HepG2 (cell line): ENCODE measurements around the gene TLCD1. TPM values are rescaled to one million over a fixed set of nuclear protein-coding genes. Genes with fewer than 3 reads are reported as not detected.
A peak's percentile ranks its signal among the peaks of the same experiment; 100 is the strongest.

ENCODE experiments used
- MAFG ChIP-seq: sonication (generic); formaldehyde crosslinking; IDR thresholded peaks from 2 replicates; pipeline ENCODE4 v1.5.1; 2020; ENCODE audit warnings: mild to moderate bottlenecking, missing genetic modification reagents
- MED1 ChIP-seq: sonication (generic); formaldehyde crosslinking; IDR thresholded peaks from 2 replicates; pipeline ENCODE4 v1.4.0; 2020; ENCODE audit warnings: missing genetic modification reagents
- MEF2D ChIP-seq: sonication (generic); formaldehyde crosslinking; IDR thresholded peaks from 2 replicates; pipeline ENCODE4 v1.5.1; 2020; ENCODE audit warnings: mild to moderate bottlenecking, missing genetic modification reagents
- SCMH1 ChIP-seq: sonication (generic); formaldehyde crosslinking; IDR thresholded peaks from 2 replicates; pipeline ENCODE4 v1.9.0; 2021; ENCODE audit warnings: missing genetic modification reagents, mild to moderate bottlenecking, borderline replicate concordance
- SPEN ChIP-seq: sonication (generic); formaldehyde crosslinking; IDR thresholded peaks from 2 replicates; pipeline ENCODE4 v1.5.1; 2020; ENCODE audit warnings: low read depth, mild to moderate bottlenecking, missing genetic modification reagents
- SRSF9 ChIP-seq: fragments of 200-400 bp; formaldehyde crosslinking; IDR thresholded peaks from 2 replicates; pipeline ENCODE4 v1.6.1; 2018; ENCODE audit warnings: borderline replicate concordance, mild to moderate bottlenecking, low read depth, low read length; ENCODE audit not compliant: insufficient read depth, poor library complexity, severe bottlenecking
- TRIM22 ChIP-seq: fragments of 450-650 bp; IDR thresholded peaks from 2 replicates; pipeline ENCODE4 v1.6.1; 2017
- ZFP41 ChIP-seq: sonication (generic); formaldehyde crosslinking; IDR thresholded peaks from 2 replicates; pipeline ENCODE4 v1.4.0; 2020; ENCODE audit warnings: mild to moderate bottlenecking, missing genetic modification reagents, borderline replicate concordance
- ZFYVE20 ChIP-seq: sonication (generic); formaldehyde crosslinking; IDR thresholded peaks from 2 replicates; pipeline ENCODE4 v1.8.0; 2023; ENCODE audit warnings: low read depth, mild to moderate bottlenecking, moderate library complexity, missing genetic modification reagents, borderline replicate concordance
- ZNF207 ChIP-seq: fragments of 450-650 bp; IDR thresholded peaks from 2 replicates; pipeline ENCODE4 v1.6.1; 2016; ENCODE audit warnings: antibody characterized with exemption, borderline replicate concordance
- ZNF430 ChIP-seq: sonication (generic); formaldehyde crosslinking; IDR thresholded peaks from 2 replicates; pipeline ENCODE4 v1.9.0; 2021; ENCODE audit warnings: mild to moderate bottlenecking, missing genetic modification reagents
- ZNF451 ChIP-seq: sonication (generic); formaldehyde crosslinking; IDR thresholded peaks from 2 replicates; pipeline ENCODE4 v1.5.0; 2020; ENCODE audit warnings: mild to moderate bottlenecking, missing genetic modification reagents
- ZNF891 ChIP-seq: sonication (generic); formaldehyde crosslinking; IDR thresholded peaks from 2 replicates; pipeline ENCODE4 v1.5.0; 2020; ENCODE audit warnings: mild to moderate bottlenecking, missing genetic modification reagents
- ZSCAN29 ChIP-seq: sonication (generic); formaldehyde crosslinking; conservative IDR thresholded peaks from 2 replicates; pipeline ENCODE4 v1.4.0; 2020; ENCODE audit warnings: mild to moderate bottlenecking, missing genetic modification reagents
- polyA plus RNA-seq, 8 experiments: library from polyadenylated mRNA; depleted of rRNA in 3 of 8; stranded (reverse) in 7 of 8; unstranded in 1 of 8; fragments of >200 nt; fragmentation: Illumina TruSeq in 4 of 8; extraction: Trizol in 4 of 8; gene quantifications; 2 replicates each; pipeline versions ENCODE4 v1.2.1 to v1.2.3, GENCODE V29; 2011 to 2016; ENCODE audit warnings: low read depth in 4 of 8, missing spikeins in 1 of 8, mixed read lengths in 1 of 8; ENCODE audit not compliant: insufficient read depth in 1 of 8
- total RNA-seq, 5 experiments: library from RNA; depleted of rRNA; stranded (reverse); fragments of >200 nt; fragmentation: Illumina TruSeq; extraction: Trizol; gene quantifications; 2 replicates each; pipeline ENCODE4 v1.2.3, GENCODE V29; 2016; ENCODE audit warnings: low read depth in 1 of 5
- TF ChIP-seq, protein P1 (sequence below): sonication (generic); formaldehyde crosslinking; IDR thresholded peaks from 2 replicates; pipeline ENCODE4 v1.5.0; 2020; ENCODE audit warnings: mild to moderate bottlenecking, missing genetic modification reagents
- TF ChIP-seq, protein P2 (sequence below): sonication (generic); formaldehyde crosslinking; IDR thresholded peaks from 2 replicates; pipeline ENCODE4 v1.4.0; 2020; ENCODE audit warnings: mild to moderate bottlenecking, missing genetic modification reagents
- TF ChIP-seq, protein P3 (sequence below): IDR thresholded peaks from 2 replicates; pipeline ENCODE4 v1.6.1; 2016; ENCODE audit warnings: low read depth, missing genetic modification reagents, missing compliant biosample characterization

TLCD1 gene
- total and polyA plus RNA-seq, 2 of the 13 experiments (the other 11 are each of a cell fraction or from before 2014, with no cell fraction given) = 14.9 to 19.6 TPM

DNA sequence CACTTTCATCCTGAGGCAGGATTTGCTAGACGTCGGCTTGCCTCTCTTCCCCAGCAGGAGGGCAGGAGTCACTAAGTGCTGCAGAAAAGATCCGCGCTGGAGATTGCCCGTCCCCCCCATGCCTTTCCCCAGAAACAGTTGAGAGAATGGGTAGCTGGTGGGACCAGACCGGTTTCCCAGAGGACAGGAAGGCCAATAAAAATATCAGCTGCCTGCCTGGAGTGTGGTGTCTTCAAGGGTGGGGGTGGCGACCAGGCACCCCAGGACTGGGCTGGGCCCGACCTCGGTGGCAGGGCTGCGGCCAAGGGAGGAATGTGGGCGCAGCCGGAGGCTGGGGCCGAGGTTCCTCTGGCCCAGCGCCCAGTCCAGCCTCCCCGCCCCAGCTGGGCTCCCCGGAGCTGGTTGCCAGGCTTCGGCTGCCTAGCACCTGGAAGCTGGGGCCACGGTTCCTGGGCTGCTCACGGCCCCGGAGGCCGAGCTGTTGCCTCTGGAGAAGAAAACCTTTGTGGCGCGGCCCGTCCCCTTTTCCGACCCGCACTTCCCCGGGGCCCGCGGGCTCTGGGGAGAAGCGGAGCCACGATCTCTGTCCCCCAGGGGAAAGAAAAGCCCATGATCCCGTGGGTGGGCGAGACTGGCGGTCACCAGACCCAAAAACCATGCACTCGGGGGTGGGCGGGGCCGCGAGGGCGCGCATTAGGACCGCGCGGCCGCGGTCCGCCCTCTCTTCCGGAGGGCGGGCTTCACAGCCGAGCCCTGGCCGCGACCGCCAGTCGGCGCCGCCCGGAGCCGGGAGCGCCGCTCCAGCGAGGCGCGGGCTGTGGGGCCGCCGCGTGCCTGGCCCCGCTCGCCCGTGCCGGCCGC lies 17.4 kb upstream of the TLCD1 start, which contains the start of gene TRAF4 (continued):
- TF ChIP-seq ZNF207 (no peak), ZNF430 (no peak), TRIM22 (no peak), ZFP41 (CRISPR knock-in tag) (no peak), SRSF9 (no peak), ZSCAN29 (CRISPR knock-in tag) (no peak), MED1 (CRISPR knock-in tag) (no peak), SCMH1 (CRISPR knock-in tag) (no peak), MAFG (CRISPR knock-in tag) (no peak), ZNF891 (CRISPR knock-in tag) (peak; percentile 71; the same call in 1 of the 2 replicates), MEF2D (CRISPR knock-in tag) (no peak), SPEN (CRISPR knock-in tag) (peak; percentile 45), ZFYVE20 (CRISPR knock-in tag) (no peak), ZNF451 (CRISPR knock-in tag) (peak; percentile 49; the same call in 1 of the 2 replicates)
- TF ChIP-seq, protein P1, sequence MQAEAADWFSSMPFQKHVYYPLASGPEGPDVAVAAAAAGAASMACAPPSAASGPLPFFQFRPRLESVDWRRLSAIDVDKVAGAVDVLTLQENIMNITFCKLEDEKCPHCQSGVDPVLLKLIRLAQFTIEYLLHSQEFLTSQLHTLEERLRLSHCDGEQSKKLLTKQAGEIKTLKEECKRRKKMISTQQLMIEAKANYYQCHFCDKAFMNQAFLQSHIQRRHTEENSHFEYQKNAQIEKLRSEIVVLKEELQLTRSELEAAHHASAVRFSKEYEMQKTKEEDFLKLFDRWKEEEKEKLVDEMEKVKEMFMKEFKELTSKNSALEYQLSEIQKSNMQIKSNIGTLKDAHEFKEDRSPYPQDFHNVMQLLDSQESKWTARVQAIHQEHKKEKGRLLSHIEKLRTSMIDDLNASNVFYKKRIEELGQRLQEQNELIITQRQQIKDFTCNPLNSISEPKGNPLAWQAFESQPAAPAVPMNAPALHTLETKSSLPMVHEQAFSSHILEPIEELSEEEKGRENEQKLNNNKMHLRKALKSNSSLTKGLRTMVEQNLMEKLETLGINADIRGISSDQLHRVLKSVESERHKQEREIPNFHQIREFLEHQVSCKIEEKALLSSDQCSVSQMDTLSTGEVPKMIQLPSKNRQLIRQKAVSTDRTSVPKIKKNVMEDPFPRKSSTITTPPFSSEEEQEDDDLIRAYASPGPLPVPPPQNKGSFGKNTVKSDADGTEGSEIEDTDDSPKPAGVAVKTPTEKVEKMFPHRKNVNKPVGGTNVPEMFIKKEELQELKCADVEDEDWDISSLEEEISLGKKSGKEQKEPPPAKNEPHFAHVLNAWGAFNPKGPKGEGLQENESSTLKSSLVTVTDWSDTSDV = no peak
- TF ChIP-seq, protein P2, sequence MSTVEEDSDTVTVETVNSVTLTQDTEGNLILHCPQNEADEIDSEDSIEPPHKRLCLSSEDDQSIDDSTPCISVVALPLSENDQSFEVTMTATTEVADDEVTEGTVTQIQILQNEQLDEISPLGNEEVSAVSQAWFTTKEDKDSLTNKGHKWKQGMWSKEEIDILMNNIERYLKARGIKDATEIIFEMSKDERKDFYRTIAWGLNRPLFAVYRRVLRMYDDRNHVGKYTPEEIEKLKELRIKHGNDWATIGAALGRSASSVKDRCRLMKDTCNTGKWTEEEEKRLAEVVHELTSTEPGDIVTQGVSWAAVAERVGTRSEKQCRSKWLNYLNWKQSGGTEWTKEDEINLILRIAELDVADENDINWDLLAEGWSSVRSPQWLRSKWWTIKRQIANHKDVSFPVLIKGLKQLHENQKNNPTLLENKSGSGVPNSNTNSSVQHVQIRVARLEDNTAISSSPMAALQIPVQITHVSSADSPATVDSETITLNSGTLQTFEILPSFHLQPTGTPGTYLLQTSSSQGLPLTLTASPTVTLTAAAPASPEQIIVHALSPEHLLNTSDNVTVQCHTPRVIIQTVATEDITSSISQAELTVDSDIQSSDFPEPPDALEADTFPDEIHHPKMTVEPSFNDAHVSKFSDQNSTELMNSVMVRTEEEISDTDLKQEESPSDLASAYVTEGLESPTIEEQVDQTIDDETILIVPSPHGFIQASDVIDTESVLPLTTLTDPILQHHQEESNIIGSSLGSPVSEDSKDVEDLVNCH = no peak
- TF ChIP-seq, protein P3, sequence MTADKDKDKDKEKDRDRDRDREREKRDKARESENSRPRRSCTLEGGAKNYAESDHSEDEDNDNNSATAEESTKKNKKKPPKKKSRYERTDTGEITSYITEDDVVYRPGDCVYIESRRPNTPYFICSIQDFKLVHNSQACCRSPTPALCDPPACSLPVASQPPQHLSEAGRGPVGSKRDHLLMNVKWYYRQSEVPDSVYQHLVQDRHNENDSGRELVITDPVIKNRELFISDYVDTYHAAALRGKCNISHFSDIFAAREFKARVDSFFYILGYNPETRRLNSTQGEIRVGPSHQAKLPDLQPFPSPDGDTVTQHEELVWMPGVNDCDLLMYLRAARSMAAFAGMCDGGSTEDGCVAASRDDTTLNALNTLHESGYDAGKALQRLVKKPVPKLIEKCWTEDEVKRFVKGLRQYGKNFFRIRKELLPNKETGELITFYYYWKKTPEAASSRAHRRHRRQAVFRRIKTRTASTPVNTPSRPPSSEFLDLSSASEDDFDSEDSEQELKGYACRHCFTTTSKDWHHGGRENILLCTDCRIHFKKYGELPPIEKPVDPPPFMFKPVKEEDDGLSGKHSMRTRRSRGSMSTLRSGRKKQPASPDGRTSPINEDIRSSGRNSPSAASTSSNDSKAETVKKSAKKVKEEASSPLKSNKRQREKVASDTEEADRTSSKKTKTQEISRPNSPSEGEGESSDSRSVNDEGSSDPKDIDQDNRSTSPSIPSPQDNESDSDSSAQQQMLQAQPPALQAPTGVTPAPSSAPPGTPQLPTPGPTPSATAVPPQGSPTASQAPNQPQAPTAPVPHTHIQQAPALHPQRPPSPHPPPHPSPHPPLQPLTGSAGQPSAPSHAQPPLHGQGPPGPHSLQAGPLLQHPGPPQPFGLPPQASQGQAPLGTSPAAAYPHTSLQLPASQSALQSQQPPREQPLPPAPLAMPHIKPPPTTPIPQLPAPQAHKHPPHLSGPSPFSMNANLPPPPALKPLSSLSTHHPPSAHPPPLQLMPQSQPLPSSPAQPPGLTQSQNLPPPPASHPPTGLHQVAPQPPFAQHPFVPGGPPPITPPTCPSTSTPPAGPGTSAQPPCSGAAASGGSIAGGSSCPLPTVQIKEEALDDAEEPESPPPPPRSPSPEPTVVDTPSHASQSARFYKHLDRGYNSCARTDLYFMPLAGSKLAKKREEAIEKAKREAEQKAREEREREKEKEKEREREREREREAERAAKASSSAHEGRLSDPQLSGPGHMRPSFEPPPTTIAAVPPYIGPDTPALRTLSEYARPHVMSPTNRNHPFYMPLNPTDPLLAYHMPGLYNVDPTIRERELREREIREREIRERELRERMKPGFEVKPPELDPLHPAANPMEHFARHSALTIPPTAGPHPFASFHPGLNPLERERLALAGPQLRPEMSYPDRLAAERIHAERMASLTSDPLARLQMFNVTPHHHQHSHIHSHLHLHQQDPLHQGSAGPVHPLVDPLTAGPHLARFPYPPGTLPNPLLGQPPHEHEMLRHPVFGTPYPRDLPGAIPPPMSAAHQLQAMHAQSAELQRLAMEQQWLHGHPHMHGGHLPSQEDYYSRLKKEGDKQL (CRISPR knock-in tag) = no peak
